H9 (cell line): Measurements from ENCODE around the gene KCNE4. TPM values are rescaled to one million over a fixed set of nuclear protein-coding genes. Genes with fewer than 3 reads are reported as not detected.

Source experiments
- DNase-seq: peaks from one replicate; pipeline ENCODE4 v3.0.0-alpha.2; 2017
- H2AFZ ChIP-seq: one replicate; pipeline ENCODE4 v1.6.1; 2013; ENCODE audit warnings: mild to moderate bottlenecking, low read length, control low read depth, moderate library complexity
- H2AK5ac ChIP-seq: 2 replicates; pipeline ENCODE4 v1.6.1; 2013; ENCODE audit warnings: low read length, control low read depth, mixed read lengths; ENCODE audit not compliant: insufficient read length
- H2BK120ac ChIP-seq: one replicate; pipeline ENCODE4 v1.6.1; 2013; ENCODE audit warnings: low read depth, mild to moderate bottlenecking, low read length, control low read depth, inconsistent platforms; ENCODE audit not compliant: poor library complexity, severe bottlenecking
- H2BK12ac ChIP-seq: 2 replicates; pipeline ENCODE4 v1.6.1; 2013; ENCODE audit warnings: low read length, control low read depth, mixed read lengths, low read depth; ENCODE audit not compliant: insufficient read length
- H2BK15ac ChIP-seq: 2 replicates; pipeline ENCODE4 v1.6.1; 2013; ENCODE audit warnings: low read depth, low read length, control low read depth
- H2BK20ac ChIP-seq: one replicate; pipeline ENCODE4 v1.6.1; 2013; ENCODE audit warnings: low read depth, mild to moderate bottlenecking, low read length, control low read depth, inconsistent platforms; ENCODE audit not compliant: poor library complexity, severe bottlenecking
- H2BK5ac ChIP-seq: 2 replicates; pipeline ENCODE4 v1.6.1; 2013; ENCODE audit warnings: low read length, control low read depth, mixed read lengths; ENCODE audit not compliant: insufficient read length
- H3K14ac ChIP-seq: 2 replicates; pipeline ENCODE4 v1.6.1; 2013; ENCODE audit warnings: low read length, control low read depth; ENCODE audit not compliant: insufficient read depth
- H3K18ac ChIP-seq: 2 replicates; pipeline ENCODE4 v1.6.1; 2013; ENCODE audit warnings: low read depth, mild to moderate bottlenecking, mixed read lengths, low read length, control low read depth; ENCODE audit not compliant: insufficient read length
- H3K23ac ChIP-seq: 2 replicates; pipeline ENCODE4 v1.6.1; 2013; ENCODE audit warnings: low read length, control low read depth, mixed read lengths, low read depth; ENCODE audit not compliant: insufficient read length
- H3K23me2 ChIP-seq: 2 replicates; pipeline ENCODE4 v1.6.1; 2013; ENCODE audit warnings: low read depth, mild to moderate bottlenecking, mixed read lengths, low read length, control low read depth; ENCODE audit not compliant: insufficient read length, poor library complexity, severe bottlenecking
- H3K27ac ChIP-seq: 2 replicates; pipeline ENCODE4 v1.5.1; 2013; ENCODE audit warnings: low read length, control low read depth, mixed read lengths, low read depth; ENCODE audit not compliant: insufficient read length
- H3K27me3 ChIP-seq: 2 replicates; pipeline ENCODE4 v1.6.1; 2013; ENCODE audit warnings: low read length, control low read depth, inconsistent platforms; ENCODE audit not compliant: insufficient read depth
- H3K4ac ChIP-seq: 2 replicates; pipeline ENCODE4 v1.6.1; 2013; ENCODE audit warnings: low read depth, mild to moderate bottlenecking, control low read depth, inconsistent platforms, low read length, moderate library complexity
- H3K4me1 ChIP-seq: 2 replicates; pipeline ENCODE4 v1.6.1; 2013; ENCODE audit warnings: low read length, control low read depth, inconsistent platforms; ENCODE audit not compliant: insufficient read depth
- H3K4me2 ChIP-seq: 2 replicates; pipeline ENCODE4 v1.6.1; 2013; ENCODE audit warnings: low read length, control low read depth, mixed read lengths; ENCODE audit not compliant: insufficient read length, insufficient read depth
- H3K56ac ChIP-seq: 2 replicates; pipeline ENCODE4 v1.6.1; 2013; ENCODE audit warnings: low read depth, mild to moderate bottlenecking, mixed read lengths, low read length, control low read depth; ENCODE audit not compliant: insufficient read length
- H3K79me1 ChIP-seq: 2 replicates; pipeline ENCODE4 v1.6.1; 2013; ENCODE audit warnings: low read depth, mild to moderate bottlenecking, moderate library complexity, low read length, control low read depth, inconsistent platforms; ENCODE audit not compliant: insufficient read depth, poor library complexity, severe bottlenecking
- H3K79me2 ChIP-seq: 2 replicates; pipeline ENCODE4 v1.6.1; 2013; ENCODE audit warnings: low read length, control low read depth, inconsistent platforms; ENCODE audit not compliant: insufficient read depth
- H3K9ac ChIP-seq: 2 replicates; pipeline ENCODE4 v1.6.1; 2013; ENCODE audit warnings: low read length, control low read depth, mixed read lengths; ENCODE audit not compliant: insufficient read length; ENCODE audit errors: extremely low read depth
- H3K9me3 ChIP-seq: one replicate; pipeline ENCODE4 v1.6.1; 2013; ENCODE audit warnings: low read depth, low read length, inconsistent platforms; ENCODE audit not compliant: control insufficient read depth
- H3T11ph ChIP-seq: one replicate; pipeline ENCODE4 v1.6.1; 2013; ENCODE audit warnings: mild to moderate bottlenecking, low read length, control low read depth, inconsistent platforms
- H4K20me1 ChIP-seq: one replicate; pipeline ENCODE4 v1.6.1; 2013; ENCODE audit not compliant: control insufficient read depth, insufficient read length, insufficient read depth
- H4K5ac ChIP-seq: 2 replicates; pipeline ENCODE4 v1.6.1; 2013; ENCODE audit warnings: low read depth, mild to moderate bottlenecking, mixed read lengths, low read length, control low read depth; ENCODE audit not compliant: insufficient read length
- H4K8ac ChIP-seq: replicated peaks from 2 replicates; pipeline ENCODE4 v1.6.1; 2013; ENCODE audit warnings: low read length, control low read depth, mixed read lengths, low read depth; ENCODE audit not compliant: insufficient read length
- H4K91ac ChIP-seq: 2 replicates; pipeline ENCODE4 v1.6.1; 2013; ENCODE audit warnings: low read depth, mild to moderate bottlenecking, moderate library complexity, mixed read lengths, low read length, control low read depth; ENCODE audit not compliant: insufficient read length
- H3K27ac Mint-ChIP-seq, 3 experiments: 2 replicates in 2 of 3; 3 replicates in 1 of 3; pipeline ENCODE4 v1.8.0; 2020 to 2021; ENCODE audit warnings: mixed read lengths in 3 of 3, mild to moderate bottlenecking in 1 of 3, moderate library complexity in 1 of 3
- H3K27me3 Mint-ChIP-seq: 2 replicates; pipeline ENCODE4 v1.8.0; 2021; ENCODE audit warnings: low read depth, mild to moderate bottlenecking, moderate library complexity, mixed read lengths
- H3K36me3 Mint-ChIP-seq, 3 experiments: 2 replicates in 2 of 3; 3 replicates in 1 of 3; pipeline ENCODE4 v1.8.0; 2020 to 2021; ENCODE audit warnings: low read depth in 3 of 3, mixed read lengths in 3 of 3; ENCODE audit not compliant: insufficient read depth in 1 of 3
- H3K4me1 Mint-ChIP-seq, 2 experiments: 2 replicates each; pipeline ENCODE4 v1.8.0; 2020; ENCODE audit warnings: mixed read lengths in 2 of 2
- H3K4me3 Mint-ChIP-seq, 2 experiments: 2 replicates in 1 of 2; 3 replicates in 1 of 2; pipeline ENCODE4 v1.8.0; 2020 to 2021; ENCODE audit warnings: mild to moderate bottlenecking in 2 of 2, mixed read lengths in 2 of 2, moderate library complexity in 1 of 2
- H3K9me3 Mint-ChIP-seq, 2 experiments: 2 replicates in 1 of 2; 3 replicates in 1 of 2; pipeline ENCODE4 v1.8.0; 2020; ENCODE audit warnings: mild to moderate bottlenecking in 2 of 2, mixed read lengths in 2 of 2, moderate library complexity in 1 of 2
- WGBS: extraction: QIAGEN DNeasy Blood & Tissue Kit; methylation state at CpG from one replicate; pipeline ENCODE4 v1.1.7; 2013; ENCODE audit warnings: missing lambda C conversion rate, low lambda C conversion rate, mixed read lengths; ENCODE audit not compliant: insufficient read length; ENCODE audit errors: extremely low coverage; 5-methylcytosine and 5-hydroxymethylcytosine counted together
- total RNA-seq: library from RNA; stranded (reverse); gene quantifications from 2 replicates; pipeline ENCODE4 v1.2.1, GENCODE V29; 2021
- TF ChIP-seq, protein P1 (sequence below): fragments of 200-600 bp; sonication (generic); conservative IDR thresholded peaks from 3 replicates; pipeline ENCODE4 v1.8.0; 2021; ENCODE audit warnings: antibody characterized with exemption, mild to moderate bottlenecking

Gene KCNE4
- total RNA-seq, 1 experiment from 2014 or later, result 0.24 TPM

DNA sequence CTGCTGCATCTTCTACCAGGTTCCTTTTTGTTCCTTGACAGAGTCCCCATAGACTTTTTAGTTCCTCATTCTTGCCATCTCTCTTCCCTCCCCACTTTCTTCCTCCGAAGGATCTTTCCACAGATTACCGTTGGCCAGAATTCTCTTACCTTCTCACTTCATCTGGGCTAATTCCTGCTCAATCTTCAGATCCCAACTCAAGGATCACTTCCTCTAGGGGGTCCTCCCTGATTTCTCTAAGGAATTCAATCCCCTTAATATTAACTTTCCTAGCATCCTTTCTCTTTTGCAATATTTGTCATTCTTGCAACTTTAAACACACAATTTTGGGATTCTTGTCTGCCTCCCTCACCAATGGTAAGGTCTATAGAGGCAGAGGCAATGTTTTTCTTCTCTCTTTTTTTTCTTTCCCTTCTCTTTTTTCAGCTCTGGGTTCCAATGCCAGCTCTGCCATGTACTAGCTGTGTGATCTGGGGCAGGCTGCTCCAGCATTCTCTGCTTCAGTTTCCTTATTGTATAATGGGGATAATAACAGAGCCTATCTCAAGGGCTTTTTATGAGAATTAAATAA, 5.4 kb upstream of the KCNE4 start:
- no CpG with 5 or more reads among the region's 2 CpGs for WGBS
- H3K27ac Mint-ChIP-seq, result 0 out of 7 replicates have a peak overlapping the region, but pooled peaks of 1 of the 3 experiments have one; percentile 13

More for the DNA sequence above, 5.4 kb upstream of the KCNE4 start:
- no peak overlapping the region for H4K5ac ChIP-seq
- no peak overlapping the region for H2BK20ac ChIP-seq
- H3K9me3 Mint-ChIP-seq, result no peaks in the 10 kb centered on the region
- H2BK15ac ChIP-seq, result no peak overlapping the region
- H3T11ph ChIP-seq, result no peak overlapping the region
- no peak overlapping the region for H3K27ac ChIP-seq
- H3K9me3 ChIP-seq, result no peaks in the 10 kb centered on the region
- no peaks in the 10 kb centered on the region for H3K79me1 ChIP-seq
- no peak overlapping the region for H2BK120ac ChIP-seq
- no peak overlapping the region for H3K9ac ChIP-seq
- H3K18ac ChIP-seq, result no peak overlapping the region
- H3K27me3 Mint-ChIP-seq, result no peaks in the 10 kb centered on the region
- H3K4me3 Mint-ChIP-seq, result no peak overlapping the region
- H3K23me2 ChIP-seq, result no peaks in the 10 kb centered on the region
- no peak overlapping the region for H3K56ac ChIP-seq
- H3K4me1 Mint-ChIP-seq, result peaks cover 20 to 27% of the 10 kb centered on the region in 2 experiments
- no peak overlapping the region for H4K91ac ChIP-seq
- H4K20me1 ChIP-seq, result no peaks in the 10 kb centered on the region
- no peak overlapping the region for H2AK5ac ChIP-seq
- H4K8ac ChIP-seq, result no peak overlapping the region
- H2BK5ac ChIP-seq, result no peak overlapping the region
- no peaks in the 10 kb centered on the region; the same call in 1 of the 2 replicates for H3K27me3 ChIP-seq
- no peak overlapping the region for H3K23ac ChIP-seq
- H2BK12ac ChIP-seq, result no peak overlapping the region
- no peaks in the 10 kb centered on the region for H3K79me2 ChIP-seq
- no peak overlapping the region for H3K4ac ChIP-seq
- no peak overlapping the region for H3K14ac ChIP-seq
- no peak for DNase-seq
- TF ChIP-seq, protein P1, sequence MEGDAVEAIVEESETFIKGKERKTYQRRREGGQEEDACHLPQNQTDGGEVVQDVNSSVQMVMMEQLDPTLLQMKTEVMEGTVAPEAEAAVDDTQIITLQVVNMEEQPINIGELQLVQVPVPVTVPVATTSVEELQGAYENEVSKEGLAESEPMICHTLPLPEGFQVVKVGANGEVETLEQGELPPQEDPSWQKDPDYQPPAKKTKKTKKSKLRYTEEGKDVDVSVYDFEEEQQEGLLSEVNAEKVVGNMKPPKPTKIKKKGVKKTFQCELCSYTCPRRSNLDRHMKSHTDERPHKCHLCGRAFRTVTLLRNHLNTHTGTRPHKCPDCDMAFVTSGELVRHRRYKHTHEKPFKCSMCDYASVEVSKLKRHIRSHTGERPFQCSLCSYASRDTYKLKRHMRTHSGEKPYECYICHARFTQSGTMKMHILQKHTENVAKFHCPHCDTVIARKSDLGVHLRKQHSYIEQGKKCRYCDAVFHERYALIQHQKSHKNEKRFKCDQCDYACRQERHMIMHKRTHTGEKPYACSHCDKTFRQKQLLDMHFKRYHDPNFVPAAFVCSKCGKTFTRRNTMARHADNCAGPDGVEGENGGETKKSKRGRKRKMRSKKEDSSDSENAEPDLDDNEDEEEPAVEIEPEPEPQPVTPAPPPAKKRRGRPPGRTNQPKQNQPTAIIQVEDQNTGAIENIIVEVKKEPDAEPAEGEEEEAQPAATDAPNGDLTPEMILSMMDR, result no peak
- no peaks in the 10 kb centered on the region; the same call in 1 of the 2 replicates for H3K4me1 ChIP-seq
- H3K4me2 ChIP-seq, result no peak overlapping the region
- 0 out of 7 replicates have a peak, but pooled peaks cover 0 to 4% (median 0%) of the 10 kb centered on the region in 3 experiments for H3K36me3 Mint-ChIP-seq
- H2AFZ ChIP-seq, result no peak overlapping the region
